Duodenal mucosa (tissue), 2 donors: Measurements from ENCODE around the gene ZGPAT.

Source experiments
- H3K27ac ChIP-seq: one replicate; pipeline ENCODE4 v1.7.0; 2013; ENCODE audit warnings: low read depth, low read length
- H3K27me3 ChIP-seq, 2 donors: one replicate each; pipeline ENCODE4 v1.7.0; 2013; ENCODE audit warnings: low read length in 2 of 2, control low read depth in 1 of 2; ENCODE audit not compliant: insufficient read depth in 2 of 2, control insufficient read depth in 1 of 2
- H3K36me3 ChIP-seq, 2 donors: one replicate each; pipeline ENCODE4 v1.7.0; 2013; ENCODE audit warnings: low read length in 2 of 2, control low read depth in 1 of 2; ENCODE audit not compliant: insufficient read depth in 2 of 2, control insufficient read depth in 1 of 2
- H3K4me1 ChIP-seq, 2 donors: one replicate each; pipeline ENCODE4 v1.7.0; 2013; ENCODE audit warnings: low read length in 2 of 2, control low read depth in 1 of 2; ENCODE audit not compliant: insufficient read depth in 2 of 2, control insufficient read depth in 1 of 2
- H3K4me3 ChIP-seq, 2 donors: one replicate each; pipeline ENCODE4 v1.7.0; 2013; ENCODE audit warnings: low read length in 2 of 2, low read depth in 1 of 2
- H3K9ac ChIP-seq, 2 donors: one replicate each; pipeline ENCODE4 v1.7.0; 2013; ENCODE audit warnings: low read length in 2 of 2, low read depth in 1 of 2
- H3K9me3 ChIP-seq, 2 donors: one replicate each; pipeline ENCODE4 v1.7.0; 2013; ENCODE audit warnings: low read length in 2 of 2, control low read depth in 1 of 2; ENCODE audit not compliant: control insufficient read depth in 1 of 2

ZGPAT gene

GRCh38 chr20:63733579-63734081, 25.8 kb downstream of the ZGPAT start:
- no peaks in the 10 kb centered on the region for H3K27me3 ChIP-seq
- no peaks in the 10 kb centered on the region for H3K9me3 ChIP-seq
- H3K4me3 ChIP-seq: no peak overlapping the region
- peaks cover 23 to 56% of the 10 kb centered on the region in 2 donors for H3K4me1 ChIP-seq
- no peak overlapping the region for H3K27ac ChIP-seq
- no peak overlapping the region for H3K9ac ChIP-seq
- peaks cover 25 to 49% of the 10 kb centered on the region in 2 donors for H3K36me3 ChIP-seq

- no peak overlapping the region for H3K4me3 ChIP-seq
- H3K9me3 ChIP-seq: no peaks in the 10 kb centered on the region
- H3K36me3 ChIP-seq: peaks cover 25 to 49% of the 10 kb centered on the region in 2 donors
- no peak overlapping the region for H3K9ac ChIP-seq
- H3K27ac ChIP-seq: no peak overlapping the region
- peaks cover 24 to 56% of the 10 kb centered on the region in 2 donors for H3K4me1 ChIP-seq
- no peaks in the 10 kb centered on the region for H3K27me3 ChIP-seq
Observed at GRCh38 chr20:63734111-63734945, 26.5 kb downstream of the ZGPAT start.

- no peaks in the 10 kb centered on the region for H3K27me3 ChIP-seq
- no peaks in the 10 kb centered on the region for H3K9me3 ChIP-seq
- peaks cover 17 to 49% of the 10 kb centered on the region in 2 donors for H3K36me3 ChIP-seq
- H3K9ac ChIP-seq: no peak overlapping the region
- H3K4me1 ChIP-seq: peaks cover 24 to 55% of the 10 kb centered on the region in 2 donors
- H3K27ac ChIP-seq: no peak overlapping the region
- no peak overlapping the region for H3K4me3 ChIP-seq
Observed at GRCh38 chr20:63734946-63735858, 27.4 kb downstream of the ZGPAT start.

- H3K4me3 ChIP-seq: peak within 1 kb of the TSS; percentile 58 to 59
- no peaks in the 10 kb centered on the region for H3K27me3 ChIP-seq
- H3K9me3 ChIP-seq: no peaks in the 10 kb centered on the region
- peaks cover 24 to 59% of the 10 kb centered on the region in 2 donors for H3K4me1 ChIP-seq
- H3K36me3 ChIP-seq: peaks cover 17 to 46% of the 10 kb centered on the region in 2 donors
- H3K27ac ChIP-seq: no peak within 1 kb of the TSS
- peak within 1 kb of the TSS; percentile 51 to 59 for H3K9ac ChIP-seq
Observed at GRCh38 chr20:63735859-63736718, 28.2 kb downstream of the ZGPAT start, which contains the start of gene LIME1. Gene LIME1 (plus strand): TSS chr20:63736664. CDS start chr20:63737550, 886 bp downstream.

GRCh38 chr20:63736893-63737694, 29.3 kb downstream of the ZGPAT start:
- H3K4me3 ChIP-seq: peak overlapping the region; percentile 58 to 59

GRCh38 chr20:63737695-63737944, 29.8 kb downstream of the ZGPAT start:
- H3K4me3 ChIP-seq: peak overlapping the region; percentile 58 to 59
- H3K4me1 ChIP-seq: peaks cover 24 to 48% of the 10 kb centered on the region in 2 donors
- no peak overlapping the region for H3K27ac ChIP-seq
- no peak overlapping the region for H3K9ac ChIP-seq
- no peaks in the 10 kb centered on the region for H3K27me3 ChIP-seq
- peaks cover 16 to 34% of the 10 kb centered on the region in 2 donors for H3K36me3 ChIP-seq
- H3K9me3 ChIP-seq: no peaks in the 10 kb centered on the region

More at GRCh38 chr20:63736893-63737694, 29.3 kb downstream of the ZGPAT start:
- Histone ChIP-seq H3K36me3 (peaks cover 17 to 37% of the 10 kb centered on the region in 2 donors), H3K27ac (no peak overlapping the region), H3K9me3 (no peaks in the 10 kb centered on the region), H3K4me1 (peaks cover 24 to 53% of the 10 kb centered on the region in 2 donors), H3K27me3 (no peaks in the 10 kb centered on the region), H3K9ac (peak overlapping the region; percentile 51 to 59)

- no peak overlapping the region for H3K27ac ChIP-seq
- no peaks in the 10 kb centered on the region for H3K27me3 ChIP-seq
- H3K4me3 ChIP-seq: peak overlapping the region; percentile 47 to 59
- peaks cover 11 to 29% of the 10 kb centered on the region in 2 donors for H3K36me3 ChIP-seq
- H3K4me1 ChIP-seq: peaks cover 24 to 45% of the 10 kb centered on the region in 2 donors
- no peaks in the 10 kb centered on the region for H3K9me3 ChIP-seq
- H3K9ac ChIP-seq: peak overlapping the region in 1 of 2 donors; percentile 12
Observed at GRCh38 chr20:63737945-63738686, 30.3 kb downstream of the ZGPAT start.

GRCh38 chr20:63738687-63739129, 30.9 kb downstream of the ZGPAT start:
- Histone ChIP-seq H3K4me1 (peaks cover 24 to 45% of the 10 kb centered on the region in 2 donors), H3K27me3 (no peaks in the 10 kb centered on the region), H3K9ac (no peak overlapping the region), H3K9me3 (no peaks in the 10 kb centered on the region), H3K27ac (peak overlapping the region; percentile 66), H3K36me3 (peaks cover 6 to 27% of the 10 kb centered on the region in 2 donors), H3K4me3 (peak overlapping the region; percentile 40 to 47)
